ENCODE results near the gene CRYBB2. TPM values are rescaled to one million over a fixed set of nuclear protein-coding genes. Genes with fewer than 3 reads are reported as not detected.
"Not testable (repeated sequence)": the region's sequence is repeated elsewhere in the genome, so short reads cannot be mapped to it uniquely, and the experiment has no call there.

CRYBB2 gene
- not detected in 2 replicates for total RNA-seq

GRCh38 chr22:25219211-25219689 is at the start of gene CRYBB2:
TSS of gene CRYBB2 (plus strand) at chr22:25219639. CDS start at chr22:25221430, 1,791 bp downstream.
- Mint-ChIP-seq H3K4me1 (ENCODE audit: low read depth) (no peaks in the 10 kb centered on the region), H3K36me3 (ENCODE audit: low read depth) (no peaks in the 10 kb centered on the region), H3K9me3 (no peaks in the 10 kb centered on the region), H3K27me3 (ENCODE audit: low read depth) (peaks cover 7% of the 10 kb centered on the region), H3K27ac (no peak within 1 kb of the TSS), H3K4me3 (ENCODE audit: low read depth) (no peak within 1 kb of the TSS)
- DNase-seq (ENCODE audit: low spot score): no peak
- intact Hi-C loops (cut with micrococcal nuclease): no loop called here

- Mint-ChIP-seq H3K27me3 (ENCODE audit: low read depth) (no peaks in the 10 kb centered on the region), H3K4me3 (ENCODE audit: low read depth) (no peak overlapping the region), H3K9me3 (no peaks in the 10 kb centered on the region), H3K27ac (no peak overlapping the region), H3K36me3 (ENCODE audit: low read depth) (no peaks in the 10 kb centered on the region), H3K4me1 (ENCODE audit: low read depth) (no peaks in the 10 kb centered on the region)
- intact Hi-C loops (cut with micrococcal nuclease): loop anchor here (5.0 kb wide), 1 partner anchor 88 kb away; no protein-coding TSS in a partner anchor
- no peak for DNase-seq (ENCODE audit: low spot score)
Observed at GRCh38 chr22:25170426-25170980, 48.9 kb upstream of the CRYBB2 start.

- no peak for DNase-seq (ENCODE audit: low spot score)
- no peaks in the 10 kb centered on the region for H3K4me1 Mint-ChIP-seq (ENCODE audit: low read depth)
- H3K4me3 Mint-ChIP-seq (ENCODE audit: low read depth): no peak overlapping the region
- intact Hi-C loops (cut with micrococcal nuclease): loop anchor here (5.0 kb wide), 1 partner anchor 90 kb away; no protein-coding TSS in a partner anchor
- H3K9me3 Mint-ChIP-seq: no peaks in the 10 kb centered on the region
- H3K27me3 Mint-ChIP-seq (ENCODE audit: low read depth): no peaks in the 10 kb centered on the region
- peaks cover under 1% of the 10 kb centered on the region for H3K36me3 Mint-ChIP-seq (ENCODE audit: low read depth)
- H3K27ac Mint-ChIP-seq: no peak overlapping the region
Observed at GRCh38 chr22:25172153-25172552, 47.3 kb upstream of the CRYBB2 start.

GRCh38 chr22:25174156-25174887 is 45.1 kb upstream of the CRYBB2 start:
- Mint-ChIP-seq H3K27me3 (ENCODE audit: low read depth) (no peaks in the 10 kb centered on the region), H3K9me3 (peaks cover 1% of the 10 kb centered on the region), H3K4me1 (ENCODE audit: low read depth) (no peaks in the 10 kb centered on the region), H3K36me3 (ENCODE audit: low read depth) (peaks cover 12% of the 10 kb centered on the region), H3K27ac (no peak overlapping the region), H3K4me3 (ENCODE audit: low read depth) (no peak overlapping the region)
- DNase-seq (ENCODE audit: low spot score): no peak
- intact Hi-C loops (cut with micrococcal nuclease): loop anchor here (5.0 kb wide), 1 partner anchor 92 kb away; no protein-coding TSS in a partner anchor

- H3K27ac Mint-ChIP-seq: no peak overlapping the region
- H3K36me3 Mint-ChIP-seq (ENCODE audit: low read depth): peaks cover 18% of the 10 kb centered on the region
- peaks cover 8% of the 10 kb centered on the region for H3K9me3 Mint-ChIP-seq
- no peaks in the 10 kb centered on the region for H3K27me3 Mint-ChIP-seq (ENCODE audit: low read depth)
- no peak overlapping the region for H3K4me3 Mint-ChIP-seq (ENCODE audit: low read depth)
- no peaks in the 10 kb centered on the region for H3K4me1 Mint-ChIP-seq (ENCODE audit: low read depth)
- intact Hi-C loops (cut with micrococcal nuclease): loop anchor here (5.0 kb wide), 1 partner anchor 93 kb away; no protein-coding TSS in a partner anchor
- no peak for DNase-seq (ENCODE audit: low spot score)
Observed at GRCh38 chr22:25174888-25175411, 44.5 kb upstream of the CRYBB2 start.

- intact Hi-C loops (cut with micrococcal nuclease): no loop called here
- peaks cover 18% of the 10 kb centered on the region for H3K36me3 Mint-ChIP-seq (ENCODE audit: low read depth)
- no peak for DNase-seq (ENCODE audit: low spot score)
- no peak overlapping the region for H3K27ac Mint-ChIP-seq
- no peaks in the 10 kb centered on the region for H3K27me3 Mint-ChIP-seq (ENCODE audit: low read depth)
- peaks cover 8% of the 10 kb centered on the region for H3K9me3 Mint-ChIP-seq
- H3K4me1 Mint-ChIP-seq (ENCODE audit: low read depth): no peaks in the 10 kb centered on the region
- no peak overlapping the region for H3K4me3 Mint-ChIP-seq (ENCODE audit: low read depth)
Observed at GRCh38 chr22:25176175-25176574, 43.3 kb upstream of the CRYBB2 start.

- H3K4me1 Mint-ChIP-seq (ENCODE audit: low read depth): no peaks in the 10 kb centered on the region
- peaks cover 18% of the 10 kb centered on the region for H3K36me3 Mint-ChIP-seq (ENCODE audit: low read depth)
- no peak overlapping the region for H3K4me3 Mint-ChIP-seq (ENCODE audit: low read depth)
- intact Hi-C loops (cut with micrococcal nuclease): no loop called here
- H3K27me3 Mint-ChIP-seq (ENCODE audit: low read depth): no peaks in the 10 kb centered on the region
- no peak for DNase-seq (ENCODE audit: low spot score)
- no peak overlapping the region for H3K27ac Mint-ChIP-seq
- H3K9me3 Mint-ChIP-seq: peaks cover 8% of the 10 kb centered on the region
Observed at GRCh38 chr22:25176799-25177198, 42.6 kb upstream of the CRYBB2 start.

- intact Hi-C loops (cut with micrococcal nuclease): no loop called here
Observed at GRCh38 chr22:25177226-25177625, 42.2 kb upstream of the CRYBB2 start.

GRCh38 chr22:25177895-25178294 is 41.5 kb upstream of the CRYBB2 start:
- intact Hi-C loops (cut with micrococcal nuclease): no loop called here
- peaks cover 22% of the 10 kb centered on the region for H3K36me3 Mint-ChIP-seq (ENCODE audit: low read depth)
- H3K27me3 Mint-ChIP-seq (ENCODE audit: low read depth): no peaks in the 10 kb centered on the region
- H3K9me3 Mint-ChIP-seq: peaks cover 8% of the 10 kb centered on the region
- no peak overlapping the region for H3K27ac Mint-ChIP-seq
- no peak for DNase-seq (ENCODE audit: low spot score)
- no peaks in the 10 kb centered on the region for H3K4me1 Mint-ChIP-seq (ENCODE audit: low read depth)
- no peak overlapping the region for H3K4me3 Mint-ChIP-seq (ENCODE audit: low read depth)

More at GRCh38 chr22:25177226-25177625, 42.2 kb upstream of the CRYBB2 start:
- H3K27ac Mint-ChIP-seq: no peak overlapping the region
- DNase-seq (ENCODE audit: low spot score): no peak
- peaks cover 8% of the 10 kb centered on the region for H3K9me3 Mint-ChIP-seq
- no peaks in the 10 kb centered on the region for H3K27me3 Mint-ChIP-seq (ENCODE audit: low read depth)
- no peak overlapping the region for H3K4me3 Mint-ChIP-seq (ENCODE audit: low read depth)
- peaks cover 20% of the 10 kb centered on the region for H3K36me3 Mint-ChIP-seq (ENCODE audit: low read depth)
- H3K4me1 Mint-ChIP-seq (ENCODE audit: low read depth): no peaks in the 10 kb centered on the region

GRCh38 chr22:25178348-25178747 is 41.1 kb upstream of the CRYBB2 start:
- H3K4me3 Mint-ChIP-seq (ENCODE audit: low read depth); H3K27ac Mint-ChIP-seq; intact Hi-C loops (cut with micrococcal nuclease); DNase-seq (ENCODE audit: low spot score); H3K4me1 Mint-ChIP-seq (ENCODE audit: low read depth); H3K27me3 Mint-ChIP-seq (ENCODE audit: low read depth); H3K9me3 Mint-ChIP-seq: not testable (repeated sequence)
- peaks cover 22% of the 10 kb centered on the region for H3K36me3 Mint-ChIP-seq (ENCODE audit: low read depth)

- H3K4me3 Mint-ChIP-seq (ENCODE audit: low read depth); intact Hi-C loops (cut with micrococcal nuclease); DNase-seq (ENCODE audit: low spot score); H3K9me3 Mint-ChIP-seq; H3K27me3 Mint-ChIP-seq (ENCODE audit: low read depth); H3K27ac Mint-ChIP-seq; H3K4me1 Mint-ChIP-seq (ENCODE audit: low read depth): not testable (repeated sequence)
- peaks cover 22% of the 10 kb centered on the region for H3K36me3 Mint-ChIP-seq (ENCODE audit: low read depth)
Observed at GRCh38 chr22:25178869-25179631, 40.4 kb upstream of the CRYBB2 start.

GRCh38 chr22:25182131-25183110 is 37.0 kb upstream of the CRYBB2 start:
- intact Hi-C loops (cut with micrococcal nuclease): no loop called here
- DNase-seq (ENCODE audit: low spot score): no peak
- peaks cover 19% of the 10 kb centered on the region for H3K36me3 Mint-ChIP-seq (ENCODE audit: low read depth)
- H3K4me1 Mint-ChIP-seq (ENCODE audit: low read depth): no peaks in the 10 kb centered on the region
- H3K27me3 Mint-ChIP-seq (ENCODE audit: low read depth): no peaks in the 10 kb centered on the region
- no peak overlapping the region for H3K4me3 Mint-ChIP-seq (ENCODE audit: low read depth)
- no peak overlapping the region for H3K27ac Mint-ChIP-seq
- peaks cover 8% of the 10 kb centered on the region for H3K9me3 Mint-ChIP-seq
